ENCODE results near the gene FAM20C. TPM values are rescaled to one million over a fixed set of nuclear protein-coding genes. Genes with fewer than 3 reads are reported as not detected.

Gene FAM20C
- 48.3 and 52.6 TPM in 2 replicates for total RNA-seq (2014; rRNA removed; shearing (Covaris generic); ENCODE audit: low replicate concordance)

DNA sequence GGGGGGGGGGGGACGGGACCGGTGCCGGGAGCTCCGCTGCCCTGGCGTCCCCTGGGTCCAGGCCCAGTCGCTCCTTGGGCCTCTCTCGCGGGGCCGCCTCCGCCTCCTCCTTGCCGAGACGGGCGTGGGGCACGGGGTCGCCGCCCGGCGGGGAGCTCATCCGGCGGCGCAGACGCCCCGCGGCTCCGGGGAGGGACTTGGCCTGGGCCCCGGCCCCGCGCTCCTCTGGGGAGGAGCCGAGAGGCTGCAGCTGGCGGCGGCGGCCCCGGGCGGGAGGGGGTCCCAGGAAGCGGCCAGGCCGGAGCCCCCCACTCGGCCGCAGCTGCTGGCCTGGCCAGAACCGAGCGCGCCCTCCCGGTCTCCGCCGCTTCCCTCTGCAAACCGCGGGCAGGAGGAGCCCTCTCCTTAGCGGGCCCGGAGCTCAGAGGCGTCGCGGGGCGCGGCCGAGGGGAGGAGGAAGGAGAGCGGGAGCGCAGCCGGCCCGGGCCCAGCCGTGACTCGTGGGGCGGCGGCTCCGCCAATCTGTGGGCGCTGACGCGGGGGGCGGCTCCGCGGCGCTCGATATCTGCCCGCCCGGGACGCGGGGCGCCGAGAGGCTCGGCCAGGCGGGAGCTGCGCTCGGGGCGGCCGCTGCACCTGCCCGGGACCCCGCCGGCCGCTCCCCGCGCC lies at the start of gene FAM20C:
Gene FAM20C, plus strand, starts transcription at position 591 of the 669 bp plus-strand sequence. CDS start 629 bp downstream, outside the sequence.
- H3K36me3 ChIP-seq, result peaks cover 37% of the 10 kb centered on the region
- peak; percentile 91 for DNase-seq
- peak within 1 kb of the TSS; percentile 78 for H3K4me3 ChIP-seq
- H3K27me3 ChIP-seq, result no peaks in the 10 kb centered on the region
- H3K9me3 ChIP-seq, result no peaks in the 10 kb centered on the region

DNA sequence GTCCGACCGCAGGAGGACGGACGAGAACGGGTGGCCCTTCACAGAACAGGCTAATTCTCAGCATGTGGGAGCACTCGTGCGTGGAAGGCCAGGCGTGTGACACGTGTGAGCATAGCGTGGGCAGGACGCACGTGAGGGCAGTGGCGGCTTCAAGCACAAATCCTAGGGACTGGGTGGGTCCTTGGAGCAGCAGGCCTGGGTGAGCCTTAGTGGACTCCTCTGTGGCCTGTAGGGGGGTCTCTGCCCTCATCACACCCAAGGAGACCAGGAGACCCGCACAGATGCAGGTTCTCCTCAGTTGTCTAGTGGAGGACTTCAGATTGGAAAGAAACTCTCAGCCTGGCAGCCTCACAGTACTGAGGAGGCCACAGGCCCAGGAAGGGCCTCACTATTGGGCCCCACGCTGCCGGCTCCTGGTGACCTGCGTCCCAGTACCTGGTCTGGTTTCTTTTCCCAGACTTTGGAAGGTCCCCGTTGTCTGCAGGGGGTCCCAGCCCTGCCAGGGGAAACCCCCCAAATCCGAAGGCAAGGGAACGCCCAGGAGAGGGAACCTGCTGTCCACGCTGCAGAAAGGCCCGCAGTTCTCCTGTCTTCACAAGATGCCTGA lies 49.1 kb upstream of the FAM20C start:
- H3K4me3 ChIP-seq, result no peak overlapping the region
- H3K9me3 ChIP-seq, result no peaks in the 10 kb centered on the region
- no peaks in the 10 kb centered on the region for H3K27me3 ChIP-seq
- peaks cover 6% of the 10 kb centered on the region for H3K36me3 ChIP-seq
- DNase-seq, result no peak

DNA sequence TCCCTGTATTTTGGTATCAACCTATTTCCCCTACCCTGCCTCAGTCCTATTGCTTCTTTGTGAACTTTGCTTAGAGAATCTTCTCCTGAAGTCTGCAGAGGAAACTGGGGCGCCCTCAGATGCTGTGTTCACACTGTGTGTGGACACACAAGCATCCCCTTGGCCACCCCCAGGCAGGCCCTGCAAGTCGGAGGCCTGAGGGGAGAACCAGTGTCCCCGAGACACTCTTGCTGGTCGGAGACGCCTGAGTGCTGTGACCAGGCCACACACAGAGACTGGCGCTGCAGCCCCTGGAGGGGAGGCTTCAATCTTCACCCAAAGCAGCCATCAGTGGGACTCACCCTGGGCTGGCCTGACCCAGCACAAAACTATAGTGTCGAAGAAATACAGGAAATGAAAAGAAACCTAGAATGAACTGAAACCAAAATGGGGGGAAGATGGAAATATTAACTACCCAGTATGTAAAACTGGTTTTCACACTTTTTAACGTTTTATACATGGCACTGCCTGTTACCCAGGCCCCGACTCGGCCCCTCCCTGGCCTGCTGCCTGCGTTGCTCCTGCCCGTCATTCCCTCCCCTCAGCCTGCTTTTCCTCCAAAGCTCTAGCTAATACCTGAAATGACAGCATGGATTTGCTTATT lies 48.4 kb upstream of the FAM20C start:
- Histone ChIP-seq H3K4me3 (no peak overlapping the region), H3K9me3 (no peaks in the 10 kb centered on the region), H3K36me3 (peaks cover 6% of the 10 kb centered on the region), H3K27me3 (no peaks in the 10 kb centered on the region)
- no peak for DNase-seq

DNA sequence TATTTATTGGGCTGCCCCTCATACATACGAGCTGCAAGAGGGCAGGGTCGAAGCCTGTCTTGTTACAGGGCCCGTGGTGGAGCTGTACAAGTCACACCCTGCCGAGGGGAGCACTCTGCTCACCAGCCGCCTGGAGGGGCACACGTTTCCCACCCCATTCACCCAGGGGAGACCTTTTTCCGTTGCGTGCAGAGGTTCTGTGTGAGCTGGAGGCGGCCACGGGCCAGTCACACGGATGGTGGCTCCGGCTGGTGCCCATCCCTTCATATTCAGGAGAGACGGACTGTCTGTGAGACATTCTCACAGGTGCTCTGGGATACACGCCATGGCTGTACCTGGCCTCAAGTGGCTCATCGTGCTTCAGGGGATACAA lies 47.9 kb upstream of the FAM20C start:
- Histone ChIP-seq H3K36me3 (peaks cover 6% of the 10 kb centered on the region), H3K9me3 (no peaks in the 10 kb centered on the region), H3K4me3 (no peak overlapping the region), H3K27me3 (no peaks in the 10 kb centered on the region)
- DNase-seq, result no peak

GRCh38 chr7:145863-146262 lies 46.5 kb upstream of the FAM20C start:
- H3K4me3 ChIP-seq, result no peak overlapping the region
- H3K27me3 ChIP-seq, result no peaks in the 10 kb centered on the region
- no peak for DNase-seq
- peaks cover 6% of the 10 kb centered on the region for H3K36me3 ChIP-seq
- H3K9me3 ChIP-seq, result no peaks in the 10 kb centered on the region

GRCh38 chr7:148543-148931 lies 43.8 kb upstream of the FAM20C start:
- Histone ChIP-seq H3K27me3 (no peaks in the 10 kb centered on the region), H3K4me3 (peak overlapping the region; percentile 72), H3K9me3 (no peaks in the 10 kb centered on the region), H3K36me3 (peaks cover 6% of the 10 kb centered on the region)
- DNase-seq, result no peak

- peak; percentile 97 for DNase-seq
- Histone ChIP-seq H3K9me3 (no peaks in the 10 kb centered on the region), H3K27me3 (no peaks in the 10 kb centered on the region), H3K4me3 (peak overlapping the region; percentile 72), H3K36me3 (peaks cover 6% of the 10 kb centered on the region)
Measured at GRCh38 chr7:148932-149790, 43.2 kb upstream of the FAM20C start.

DNA sequence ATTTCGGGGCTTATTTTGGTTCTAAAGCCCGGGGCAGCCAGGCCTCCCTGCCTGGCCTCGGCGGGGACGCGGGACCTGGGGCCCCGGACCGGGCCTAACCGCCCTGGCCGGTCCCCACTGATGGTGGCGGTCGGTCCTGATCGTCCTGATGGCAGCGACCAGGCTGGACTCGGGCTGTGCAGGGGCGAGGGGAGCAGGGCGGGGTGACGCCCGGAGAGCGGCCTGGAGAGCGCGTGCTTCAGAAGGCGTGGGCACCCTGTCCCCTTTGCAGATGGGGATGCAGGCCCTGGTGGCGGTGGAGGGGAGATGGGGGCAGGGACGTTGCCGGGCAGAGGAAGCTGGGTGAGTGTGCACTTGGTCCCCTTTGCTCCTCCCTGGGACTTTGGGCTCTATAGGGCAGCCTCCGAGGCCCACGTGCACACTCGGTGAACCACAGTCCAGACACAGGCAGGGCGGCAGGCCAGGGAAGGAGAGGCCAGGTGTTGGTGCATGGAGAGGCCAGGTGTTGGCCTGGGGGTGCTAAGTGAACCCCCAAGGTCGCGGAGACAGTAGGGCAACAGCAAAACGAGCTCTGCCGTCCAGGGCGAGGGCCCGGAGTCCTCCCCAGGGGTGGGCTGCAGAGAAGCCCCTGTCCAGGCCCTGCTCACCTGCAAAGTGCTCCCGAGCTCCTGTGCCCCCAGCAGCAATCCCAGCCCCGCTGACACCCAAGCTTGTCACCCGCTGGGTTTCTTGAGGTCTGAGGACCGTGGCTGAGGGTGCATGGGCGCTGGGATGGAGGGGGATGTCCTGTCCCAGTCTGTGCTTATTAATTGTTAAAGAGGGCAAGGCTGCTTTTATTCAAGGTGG lies 42.4 kb upstream of the FAM20C start:
- Histone ChIP-seq H3K27me3 (no peaks in the 10 kb centered on the region), H3K9me3 (no peaks in the 10 kb centered on the region), H3K36me3 (peaks cover 6% of the 10 kb centered on the region), H3K4me3 (peak overlapping the region; percentile 72)
- DNase-seq, result peak; percentile 28

- Histone ChIP-seq H3K36me3 (peaks cover 6% of the 10 kb centered on the region), H3K27me3 (no peaks in the 10 kb centered on the region), H3K4me3 (no peak overlapping the region), H3K9me3 (no peaks in the 10 kb centered on the region)
- no peak for DNase-seq
Measured at GRCh38 chr7:150811-151221, 41.6 kb upstream of the FAM20C start.

- no peaks in the 10 kb centered on the region for H3K27me3 ChIP-seq
- H3K36me3 ChIP-seq, result peaks cover 6% of the 10 kb centered on the region
- no peak overlapping the region for H3K4me3 ChIP-seq
- H3K9me3 ChIP-seq, result no peaks in the 10 kb centered on the region
- DNase-seq, result no peak
Measured at GRCh38 chr7:151346-152050, 40.9 kb upstream of the FAM20C start.

GRCh38 chr7:152702-153391 lies 39.5 kb upstream of the FAM20C start:
- DNase-seq, result no peak
- Histone ChIP-seq H3K36me3 (0 out of 2 replicates have a peak, but pooled peaks cover under 1% of the 10 kb centered on the region), H3K27me3 (no peaks in the 10 kb centered on the region), H3K4me3 (no peak overlapping the region), H3K9me3 (no peaks in the 10 kb centered on the region)

- no peaks in the 10 kb centered on the region for H3K27me3 ChIP-seq
- H3K9me3 ChIP-seq, result no peaks in the 10 kb centered on the region
- no peak overlapping the region for H3K4me3 ChIP-seq
- no peak for DNase-seq
- no peaks in the 10 kb centered on the region for H3K36me3 ChIP-seq
Measured at GRCh38 chr7:153604-154003, 38.8 kb upstream of the FAM20C start.

GRCh38 chr7:154096-154799 lies 38.1 kb upstream of the FAM20C start:
- no peaks in the 10 kb centered on the region for H3K9me3 ChIP-seq
- no peaks in the 10 kb centered on the region for H3K27me3 ChIP-seq
- no peak for DNase-seq
- H3K4me3 ChIP-seq, result no peak overlapping the region
- H3K36me3 ChIP-seq, result no peaks in the 10 kb centered on the region

DNA sequence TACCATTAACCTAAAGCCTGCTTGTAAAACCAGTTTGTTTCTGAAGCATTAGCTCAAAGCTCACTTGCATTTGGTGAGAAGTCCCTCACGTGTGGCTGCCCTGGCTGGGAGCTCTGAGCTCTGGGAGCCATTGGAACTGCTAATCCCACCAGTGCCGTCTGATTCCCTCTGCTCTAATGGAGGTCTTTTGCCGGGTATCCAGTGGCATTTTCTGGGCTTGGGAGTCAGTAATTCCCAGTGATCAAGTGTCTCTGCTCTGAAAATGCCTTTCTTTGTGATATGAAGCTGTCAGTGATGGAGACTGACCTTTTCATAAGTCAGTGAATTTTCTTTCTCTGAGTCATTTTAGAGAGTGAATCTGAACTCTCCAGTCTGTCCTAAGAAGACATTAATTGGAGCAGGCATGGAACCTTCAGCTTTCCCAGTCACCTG lies 36.9 kb upstream of the FAM20C start:
- DNase-seq, result no peak

More for the DNA sequence above, 36.9 kb upstream of the FAM20C start:
- no peaks in the 10 kb centered on the region for H3K36me3 ChIP-seq
- H3K4me3 ChIP-seq, result no peak overlapping the region
- no peaks in the 10 kb centered on the region for H3K27me3 ChIP-seq
- no peaks in the 10 kb centered on the region for H3K9me3 ChIP-seq

All from MG63 (cell line).